ENCODE measurements around the gene SBF2.

Gene SBF2

GRCh38 chr11:10044618-10045017 lies 249.4 kb downstream of the SBF2 start:
- H3K4me2 ChIP-seq (ENCODE audit: low read length) = no peak overlapping the region
- H3K4me3 ChIP-seq (ENCODE audit: low read length) = no peak overlapping the region
- no peaks in the 10 kb centered on the region for H3F3A ChIP-seq (ENCODE audit: control insufficient read depth, insufficient read depth)
- H3K36me3 ChIP-seq (ENCODE audit: control insufficient read depth, low read length) = no peaks in the 10 kb centered on the region
- no peak for TF ChIP-seq EZH2phosphoT487 (IDR thresholded peaks at IDR 0.05; ENCODE audit: borderline replicate concordance, low read length)
- TF ChIP-seq, protein P1, sequence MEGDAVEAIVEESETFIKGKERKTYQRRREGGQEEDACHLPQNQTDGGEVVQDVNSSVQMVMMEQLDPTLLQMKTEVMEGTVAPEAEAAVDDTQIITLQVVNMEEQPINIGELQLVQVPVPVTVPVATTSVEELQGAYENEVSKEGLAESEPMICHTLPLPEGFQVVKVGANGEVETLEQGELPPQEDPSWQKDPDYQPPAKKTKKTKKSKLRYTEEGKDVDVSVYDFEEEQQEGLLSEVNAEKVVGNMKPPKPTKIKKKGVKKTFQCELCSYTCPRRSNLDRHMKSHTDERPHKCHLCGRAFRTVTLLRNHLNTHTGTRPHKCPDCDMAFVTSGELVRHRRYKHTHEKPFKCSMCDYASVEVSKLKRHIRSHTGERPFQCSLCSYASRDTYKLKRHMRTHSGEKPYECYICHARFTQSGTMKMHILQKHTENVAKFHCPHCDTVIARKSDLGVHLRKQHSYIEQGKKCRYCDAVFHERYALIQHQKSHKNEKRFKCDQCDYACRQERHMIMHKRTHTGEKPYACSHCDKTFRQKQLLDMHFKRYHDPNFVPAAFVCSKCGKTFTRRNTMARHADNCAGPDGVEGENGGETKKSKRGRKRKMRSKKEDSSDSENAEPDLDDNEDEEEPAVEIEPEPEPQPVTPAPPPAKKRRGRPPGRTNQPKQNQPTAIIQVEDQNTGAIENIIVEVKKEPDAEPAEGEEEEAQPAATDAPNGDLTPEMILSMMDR (IDR thresholded peaks at IDR 0.05; ENCODE audit: low read depth, low read length, poor library complexity, severe bottlenecking) = no peak
- H4K20me1 ChIP-seq (ENCODE audit: control insufficient read depth, insufficient read depth, low read depth, low read length) = no peaks in the 10 kb centered on the region
- H3K9me2 ChIP-seq (replicated peaks; ENCODE audit: control insufficient read depth, low read length) = no peaks in the 10 kb centered on the region
- no peaks in the 10 kb centered on the region for H3K27me3 ChIP-seq (ENCODE audit: control insufficient read depth, low read length)
- peaks cover 9% of the 10 kb centered on the region for H3K9me3 ChIP-seq (ENCODE audit: control insufficient read depth, insufficient read depth, low read length)
- H3K79me2 ChIP-seq (ENCODE audit: control insufficient read depth, low read length) = no peaks in the 10 kb centered on the region
- no peak overlapping the region for H3K27ac ChIP-seq (ENCODE audit: low read depth, low read length)
- no peaks in the 10 kb centered on the region for H3K4me1 ChIP-seq (ENCODE audit: control insufficient read depth, low read length)

DNA sequence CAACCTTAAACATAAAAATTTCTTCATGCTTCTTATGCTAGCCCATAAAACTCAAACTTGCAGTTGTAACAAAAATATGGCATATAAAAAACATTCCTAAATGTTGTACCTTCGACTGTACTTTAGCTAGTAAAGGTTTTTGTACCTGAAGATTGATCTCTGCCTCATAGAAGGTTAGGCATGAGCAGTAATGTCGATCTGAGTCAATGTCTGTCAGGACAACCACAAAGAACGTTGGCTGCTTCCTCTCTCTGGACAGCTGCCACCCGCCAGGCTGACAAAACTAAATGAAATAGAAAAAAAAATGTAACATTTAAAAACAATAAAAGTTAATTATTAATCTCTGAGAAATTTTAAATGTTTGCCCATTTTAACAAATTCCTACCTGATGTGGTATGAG lies 251.3 kb downstream of the SBF2 start:
- H3K4me2 ChIP-seq (ENCODE audit: low read length) = no peak overlapping the region
- H4K20me1 ChIP-seq (ENCODE audit: control insufficient read depth, insufficient read depth, low read depth, low read length) = no peaks in the 10 kb centered on the region
- no peaks in the 10 kb centered on the region for H3K27me3 ChIP-seq (ENCODE audit: control insufficient read depth, low read length)
- TF ChIP-seq, protein P1 (IDR thresholded peaks at IDR 0.05; ENCODE audit: low read depth, low read length, poor library complexity, severe bottlenecking) = no peak
- TF ChIP-seq EZH2phosphoT487 (IDR thresholded peaks at IDR 0.05; ENCODE audit: borderline replicate concordance, low read length) = no peak
- no peaks in the 10 kb centered on the region for H3K4me1 ChIP-seq (ENCODE audit: control insufficient read depth, low read length)
- no peaks in the 10 kb centered on the region for H3K79me2 ChIP-seq (ENCODE audit: control insufficient read depth, low read length)
- no peaks in the 10 kb centered on the region for H3F3A ChIP-seq (ENCODE audit: control insufficient read depth, insufficient read depth)
- no peak overlapping the region for H3K27ac ChIP-seq (ENCODE audit: low read depth, low read length)
- H3K4me3 ChIP-seq (ENCODE audit: low read length) = no peak overlapping the region
- H3K9me3 ChIP-seq (ENCODE audit: control insufficient read depth, insufficient read depth, low read length) = peaks cover 9% of the 10 kb centered on the region
- no peaks in the 10 kb centered on the region for H3K9me2 ChIP-seq (replicated peaks; ENCODE audit: control insufficient read depth, low read length)
- H3K36me3 ChIP-seq (ENCODE audit: control insufficient read depth, low read length) = no peaks in the 10 kb centered on the region

- no peak for TF ChIP-seq EZH2phosphoT487 (IDR thresholded peaks at IDR 0.05; ENCODE audit: borderline replicate concordance, low read length)
- TF ChIP-seq, protein P1 (IDR thresholded peaks at IDR 0.05; ENCODE audit: low read depth, low read length, poor library complexity, severe bottlenecking) = no peak
- Histone ChIP-seq H4K20me1 (ENCODE audit: control insufficient read depth, insufficient read depth, low read depth, low read length) (no peaks in the 10 kb centered on the region), H3K27me3 (ENCODE audit: control insufficient read depth, low read length) (no peaks in the 10 kb centered on the region), H3K79me2 (ENCODE audit: control insufficient read depth, low read length) (no peaks in the 10 kb centered on the region), H3K36me3 (ENCODE audit: control insufficient read depth, low read length) (no peaks in the 10 kb centered on the region), H3K9me3 (ENCODE audit: control insufficient read depth, insufficient read depth, low read length) (peaks cover 9% of the 10 kb centered on the region), H3K27ac (ENCODE audit: low read depth, low read length) (no peak overlapping the region), H3K9me2 (replicated peaks; ENCODE audit: control insufficient read depth, low read length) (no peaks in the 10 kb centered on the region), H3K4me1 (ENCODE audit: control insufficient read depth, low read length) (no peaks in the 10 kb centered on the region), H3K4me2 (ENCODE audit: low read length) (no peak overlapping the region), H3F3A (ENCODE audit: control insufficient read depth, insufficient read depth) (no peaks in the 10 kb centered on the region), H3K4me3 (ENCODE audit: low read length) (no peak overlapping the region)
Observed at GRCh38 chr11:10041748-10042446, 252.1 kb downstream of the SBF2 start.
